ENCODE data around the gene AP1M1.
"Not testable (repeated sequence)": the region's sequence is repeated elsewhere in the genome, so short reads cannot be mapped to it uniquely, and the experiment has no call there.

AP1M1 gene

DNA sequence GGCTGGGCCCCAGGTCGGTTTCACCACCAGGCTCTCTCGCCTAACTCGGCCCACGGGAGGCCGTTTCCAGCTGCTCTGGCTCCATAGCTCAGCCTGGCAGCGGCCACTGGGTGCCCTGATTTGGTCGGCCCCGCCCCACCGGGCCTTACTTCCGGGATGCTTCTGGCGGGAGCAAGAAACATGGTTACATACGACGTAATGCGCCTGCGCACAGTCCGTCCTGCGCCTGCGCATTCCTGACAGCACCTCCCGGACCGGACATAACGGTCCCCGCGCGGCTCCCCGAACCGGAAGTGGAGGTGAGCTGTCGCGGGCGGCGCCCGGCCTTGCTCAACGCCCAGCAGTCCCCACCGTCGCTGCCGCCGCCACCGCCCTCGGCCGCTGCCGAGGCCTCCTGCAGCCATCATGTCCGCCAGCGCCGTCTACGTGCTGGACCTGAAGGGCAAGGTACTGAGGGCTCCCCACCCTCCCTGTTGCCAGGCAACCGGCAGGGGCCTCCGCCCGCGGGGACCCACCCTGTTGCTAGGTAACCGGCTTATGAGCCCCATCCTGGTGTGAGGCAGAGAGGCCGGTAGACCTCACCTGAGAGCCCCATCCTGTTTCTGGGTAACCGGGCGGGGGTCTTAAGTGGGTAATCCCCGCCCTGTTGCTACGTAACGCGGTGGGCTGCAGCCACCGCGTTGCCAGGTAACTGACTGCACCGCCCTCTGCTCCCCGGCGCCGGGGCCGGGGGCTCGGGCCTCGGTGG, at the start of gene AP1M1:
AP1M1 (plus strand) TSS at position 290 of the 748 bp plus-strand sequence; CDS start at position 406, 116 bp downstream.
- DNase-seq: peak; percentile 86

DNA sequence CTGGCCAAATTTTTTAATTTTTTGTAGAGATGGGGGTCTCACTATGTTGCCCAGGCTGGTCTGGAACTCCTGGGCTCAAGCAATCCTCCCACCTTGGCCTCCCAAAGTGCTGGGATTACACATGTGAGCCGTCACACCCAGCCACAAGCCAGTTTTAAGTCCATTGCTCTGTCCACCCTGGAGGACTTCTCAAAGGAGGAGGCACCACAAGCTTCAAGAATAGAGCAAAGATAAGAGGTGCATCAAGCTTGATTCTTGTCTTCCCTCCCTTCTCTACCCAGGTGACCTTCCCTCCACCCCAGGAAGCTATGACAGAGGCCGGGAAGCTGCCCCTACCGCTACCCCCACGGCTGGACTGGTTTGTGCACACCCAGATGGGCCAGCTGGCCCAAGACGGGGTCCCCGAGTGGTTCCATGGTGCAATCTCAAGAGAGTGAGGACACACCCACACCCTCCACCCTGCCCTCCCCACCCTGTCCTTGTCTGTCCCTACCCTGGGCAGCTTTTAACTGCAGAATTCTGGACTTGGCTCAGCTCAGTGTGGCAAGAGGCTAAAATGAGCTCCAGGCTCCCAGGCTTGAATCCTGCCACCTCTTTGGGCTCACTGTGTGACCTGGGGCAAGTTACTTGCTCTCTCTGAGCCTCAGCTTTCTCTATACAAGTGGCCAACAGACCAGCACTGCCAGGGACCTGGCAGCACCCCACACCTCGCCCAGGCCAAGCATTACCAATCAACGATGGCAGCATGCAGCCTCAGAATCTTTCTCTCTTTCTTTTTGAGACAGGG, 49.1 kb upstream of the AP1M1 start:
- DNase-seq: no peak

DNA sequence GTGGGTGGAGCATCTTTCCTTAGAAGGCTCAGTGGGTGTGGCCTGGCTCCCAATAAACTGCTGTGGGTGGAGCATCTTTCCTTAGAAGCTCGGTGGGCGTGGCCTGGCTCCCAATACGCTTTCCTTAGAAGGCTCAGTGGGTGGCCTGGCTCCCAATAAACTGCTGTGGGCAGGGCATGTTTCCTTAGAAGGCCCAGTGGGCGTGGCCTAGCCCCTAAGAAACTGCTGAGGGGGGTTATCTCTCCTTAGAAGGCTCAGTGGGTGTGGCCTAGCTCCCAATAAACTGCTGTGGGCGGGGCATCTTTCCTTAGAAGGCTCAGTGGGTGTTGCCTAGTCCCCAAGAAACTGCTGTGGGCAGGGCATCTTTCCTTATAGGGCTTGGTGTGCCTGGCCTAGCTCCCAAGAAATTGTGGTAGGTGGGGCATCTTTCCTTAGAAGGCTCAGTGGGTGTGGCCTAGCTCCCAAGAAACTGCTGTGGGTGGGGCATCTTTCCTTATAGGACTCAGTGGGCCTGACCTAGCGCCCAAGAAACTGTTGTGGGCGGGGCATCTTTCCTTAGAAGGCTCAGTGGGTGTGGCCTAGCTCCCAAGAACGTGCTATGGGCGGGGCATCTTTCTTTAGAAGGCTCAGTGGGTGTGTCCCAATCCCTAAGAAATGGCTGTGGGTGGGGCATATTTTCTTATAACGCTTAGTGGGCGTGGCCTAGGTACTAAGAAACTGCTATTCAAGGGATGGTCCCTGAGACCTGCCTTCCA, 44.0 kb upstream of the AP1M1 start:
- DNase-seq: no peak

DNA sequence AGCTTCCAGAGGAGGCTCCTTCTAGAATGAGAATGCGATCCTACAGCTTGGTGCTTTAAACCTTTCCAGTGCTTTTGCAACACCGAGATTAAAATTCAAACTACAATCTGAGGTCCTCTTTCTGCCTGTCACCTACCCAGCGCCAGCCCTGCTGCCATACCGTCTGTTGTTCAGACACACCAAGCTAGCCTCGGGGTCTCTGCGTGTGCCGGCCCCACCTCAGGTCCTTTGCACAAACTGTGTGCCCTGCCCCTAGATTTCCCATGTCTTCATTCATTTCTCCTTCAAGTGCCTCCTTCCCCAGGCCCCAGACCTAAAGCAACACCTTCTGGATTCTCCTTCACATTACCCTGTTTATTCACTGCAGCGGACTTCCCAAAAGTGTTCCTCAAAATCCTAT, 43.2 kb upstream of the AP1M1 start:
- DNase-seq: no peak

DNA sequence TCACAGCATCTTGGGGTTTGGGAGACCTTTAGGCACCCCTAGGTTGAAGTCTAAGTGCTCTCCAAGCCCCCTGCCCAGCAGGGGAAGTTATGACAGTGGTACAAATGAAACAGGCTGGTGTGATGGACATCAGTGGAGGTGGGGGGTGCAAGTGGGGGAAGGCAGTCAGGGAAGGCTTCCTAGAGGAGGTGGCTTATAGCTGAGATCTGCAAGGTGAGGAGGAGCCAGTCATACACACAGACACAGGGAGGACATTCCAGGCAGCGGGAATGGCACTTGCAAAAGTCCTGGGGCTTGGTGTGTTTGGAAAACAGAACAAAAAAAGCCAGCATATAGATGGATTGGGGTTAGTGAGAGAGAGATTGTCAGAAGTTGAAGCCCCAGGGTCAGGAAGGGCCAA, 42.6 kb upstream of the AP1M1 start:
- no peak for DNase-seq

DNA sequence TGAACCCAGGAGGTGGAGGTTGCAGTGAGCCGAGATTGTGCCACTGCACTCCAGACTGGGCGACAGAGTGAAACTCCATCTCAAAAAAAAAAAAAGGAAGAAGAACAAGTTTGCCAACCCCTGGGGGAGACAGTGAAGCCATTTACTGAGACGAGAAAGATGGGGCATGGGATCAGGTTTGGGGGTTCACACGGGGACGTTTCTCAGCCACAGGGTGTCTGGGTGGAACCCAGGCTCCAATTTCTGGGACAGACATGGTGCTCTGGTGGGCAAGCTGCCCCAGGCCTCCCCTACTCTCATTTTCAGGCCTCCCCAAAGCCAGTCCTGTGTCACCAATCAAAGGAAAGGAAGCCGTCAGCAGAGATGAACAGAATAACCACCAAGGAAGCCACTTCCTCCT, 40.8 kb upstream of the AP1M1 start:
- no peak for DNase-seq

DNA sequence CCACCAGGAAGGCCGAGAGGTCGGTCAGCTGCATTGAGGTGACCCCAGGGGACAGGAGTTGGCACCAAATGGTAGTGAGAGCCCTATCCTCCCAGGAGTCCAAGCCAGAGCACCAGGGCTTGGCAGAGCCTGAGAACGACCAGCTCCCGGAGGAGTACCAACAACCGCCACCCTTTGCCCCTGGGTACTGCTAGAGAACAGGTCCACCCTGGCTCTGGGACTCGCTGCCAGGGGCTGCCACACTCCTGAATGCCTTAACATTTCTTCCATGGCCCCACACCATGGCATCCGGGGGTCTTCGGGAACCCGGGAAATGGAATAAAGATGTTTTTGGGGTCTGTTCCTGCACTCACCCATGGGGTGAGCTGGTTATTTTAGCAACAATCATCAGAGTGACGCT, 40.1 kb upstream of the AP1M1 start:
- DNase-seq: no peak

DNA sequence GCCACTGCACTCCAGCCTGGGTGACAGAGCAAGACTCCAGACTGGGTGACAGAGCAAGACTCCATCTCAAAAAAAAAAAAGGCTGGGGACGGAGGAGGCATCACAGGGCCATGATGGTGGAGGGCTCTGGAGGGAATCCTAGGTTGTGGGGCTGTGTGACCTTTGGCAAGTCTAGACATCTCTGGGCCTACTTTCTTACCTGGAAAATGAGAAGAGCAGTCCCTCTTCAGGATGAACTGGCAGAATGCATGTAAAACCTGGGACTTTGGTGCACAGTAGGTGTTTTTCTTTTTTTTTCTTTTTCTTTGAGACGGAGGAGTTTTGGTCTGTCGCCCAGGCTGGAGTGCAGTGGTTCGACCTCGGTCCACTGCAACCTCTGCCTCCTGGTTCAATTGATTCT, 38.1 kb upstream of the AP1M1 start:
- no peak for DNase-seq

DNA sequence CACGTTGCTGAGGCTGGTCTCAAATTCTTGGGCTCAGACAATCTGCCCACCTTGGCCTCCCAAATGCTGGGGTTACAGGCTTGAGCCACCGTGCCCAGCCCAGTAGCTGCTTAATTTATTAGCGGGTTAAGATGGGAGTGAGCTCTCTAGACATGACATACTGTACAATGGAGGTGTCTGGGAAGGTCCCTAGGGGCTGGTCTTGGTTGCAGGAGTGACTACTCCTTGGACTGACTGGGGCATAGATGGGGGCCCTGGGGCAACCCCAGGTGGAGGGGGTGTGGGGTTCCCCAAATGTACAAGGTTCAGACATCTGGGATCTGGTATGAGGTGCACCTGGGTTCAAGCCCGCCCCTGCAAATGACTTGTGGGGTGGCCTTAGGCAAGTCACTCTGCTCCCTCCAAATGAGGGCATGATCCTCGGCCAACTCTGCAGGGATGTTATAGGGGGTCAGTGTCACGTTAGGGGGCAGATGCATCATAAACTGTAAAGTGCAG, 37.2 kb upstream of the AP1M1 start:
- DNase-seq: no peak

DNA sequence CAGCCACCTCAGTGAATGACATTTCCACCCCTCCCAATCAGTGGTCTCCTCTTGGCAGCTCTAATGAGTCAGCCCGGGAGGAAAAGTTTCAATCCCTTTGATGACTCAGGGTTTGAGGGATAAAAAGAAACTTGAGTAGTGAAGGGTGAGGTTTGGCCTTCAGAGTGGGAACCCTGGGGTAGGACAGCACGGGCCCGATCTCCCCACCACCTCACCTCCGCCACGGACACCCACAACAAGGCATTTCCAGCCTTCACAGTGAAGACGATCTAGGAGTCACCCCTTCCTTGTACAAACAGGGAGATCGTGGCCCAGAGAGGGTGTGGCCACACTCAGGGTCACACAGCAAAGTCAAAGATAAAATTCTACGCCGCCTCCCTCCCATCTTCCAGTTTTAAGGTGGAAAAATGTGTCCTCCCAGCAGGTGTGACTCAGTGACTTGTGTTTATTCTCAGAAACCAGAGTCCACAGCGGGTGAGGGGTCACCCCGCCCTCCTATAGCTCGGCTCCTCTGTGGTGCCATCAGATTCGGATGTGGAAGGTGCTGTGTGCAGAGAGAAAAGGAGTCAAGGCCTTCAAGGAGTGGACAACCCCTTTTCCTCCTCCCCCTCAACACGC, 36.7 kb upstream of the AP1M1 start:
- DNase-seq: no peak

DNA sequence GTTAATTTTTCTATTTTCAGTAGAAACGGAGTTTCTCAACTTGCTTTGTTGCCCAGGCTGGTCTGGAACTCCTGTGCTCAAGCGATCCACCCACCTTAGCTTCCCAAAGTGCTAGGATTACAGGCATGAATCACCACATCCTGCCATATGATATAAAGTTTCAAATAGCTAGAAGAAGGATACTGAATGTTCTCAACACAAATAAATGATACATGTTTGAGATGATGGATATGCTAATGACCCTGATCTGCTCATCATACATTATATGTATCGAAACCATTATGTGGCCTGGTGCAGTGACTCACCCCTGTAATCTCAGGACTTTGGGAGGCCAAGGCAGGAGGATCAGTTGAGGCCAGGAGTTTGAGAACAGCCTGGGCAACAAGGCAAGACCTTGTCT, 35.9 kb upstream of the AP1M1 start:
- DNase-seq: no peak

DNA sequence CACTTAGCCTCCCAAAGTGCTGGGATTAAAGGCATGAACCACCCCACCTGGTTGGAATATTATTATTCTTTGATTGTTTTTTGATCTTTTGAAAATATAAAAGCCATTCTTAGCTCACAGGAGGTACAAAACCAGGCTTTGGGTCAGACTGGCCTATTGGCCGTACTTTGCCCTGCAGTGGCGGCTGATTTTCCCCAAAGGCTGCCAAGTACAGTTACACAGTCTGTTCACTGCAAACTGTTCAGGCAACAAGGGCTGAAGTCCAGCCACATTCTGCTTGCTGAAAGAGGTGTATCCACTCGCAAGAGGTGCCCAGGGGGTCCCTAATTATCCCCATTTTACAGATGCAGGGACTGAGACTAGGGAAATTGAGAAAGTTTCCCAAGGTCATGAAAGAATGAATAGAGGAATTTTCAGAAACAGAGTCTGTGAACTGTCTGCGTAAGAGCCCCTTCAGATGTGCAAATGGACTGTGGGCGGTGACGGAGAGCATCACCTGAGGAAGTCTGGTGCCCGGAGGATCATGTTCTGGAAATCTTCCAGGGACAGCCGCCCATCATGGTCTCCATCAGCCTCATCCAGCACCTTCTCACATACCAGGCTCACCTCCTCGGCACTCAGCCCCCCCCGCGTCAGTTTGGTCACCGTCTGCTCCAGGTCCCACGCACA, 33.4 kb upstream of the AP1M1 start:
- no peak for DNase-seq

DNA sequence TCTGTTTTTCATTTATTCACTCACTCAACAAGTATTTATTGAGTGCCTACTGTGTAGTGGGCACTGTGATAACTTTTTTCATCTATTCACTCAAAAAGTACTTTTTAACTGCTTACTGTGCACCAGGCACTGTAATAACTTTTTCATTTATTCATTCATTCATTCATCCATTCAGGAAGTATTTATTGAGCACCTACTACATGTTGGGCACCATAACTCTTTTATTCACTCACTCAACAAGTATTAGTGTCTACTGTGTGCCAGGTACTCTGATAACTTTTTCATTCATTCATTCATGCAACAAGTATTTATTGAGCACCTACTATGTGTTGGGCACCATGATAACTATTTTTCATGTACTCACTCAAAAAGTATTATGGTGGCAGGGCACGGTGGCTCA, 31.3 kb upstream of the AP1M1 start:
- no peak for DNase-seq

DNA sequence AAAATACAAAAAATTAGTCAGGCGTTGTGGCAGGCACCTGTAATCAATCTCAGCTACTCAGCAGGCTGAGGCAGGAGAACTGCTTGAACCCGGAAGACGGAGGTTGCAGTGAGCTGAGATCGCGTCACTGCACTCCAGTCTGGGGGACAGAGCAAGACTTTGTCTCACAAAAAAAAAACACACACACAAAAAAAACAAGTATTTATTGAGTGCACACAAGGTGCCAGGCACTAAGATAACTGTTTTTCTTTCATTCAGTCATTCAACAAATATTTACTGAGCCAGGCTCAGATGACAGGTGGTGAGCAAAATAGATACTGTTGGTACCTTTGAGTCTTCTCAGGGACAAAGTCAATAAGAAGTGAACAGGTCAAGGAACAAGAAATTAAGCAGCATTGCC, 30.7 kb upstream of the AP1M1 start:
- DNase-seq: no peak

DNA sequence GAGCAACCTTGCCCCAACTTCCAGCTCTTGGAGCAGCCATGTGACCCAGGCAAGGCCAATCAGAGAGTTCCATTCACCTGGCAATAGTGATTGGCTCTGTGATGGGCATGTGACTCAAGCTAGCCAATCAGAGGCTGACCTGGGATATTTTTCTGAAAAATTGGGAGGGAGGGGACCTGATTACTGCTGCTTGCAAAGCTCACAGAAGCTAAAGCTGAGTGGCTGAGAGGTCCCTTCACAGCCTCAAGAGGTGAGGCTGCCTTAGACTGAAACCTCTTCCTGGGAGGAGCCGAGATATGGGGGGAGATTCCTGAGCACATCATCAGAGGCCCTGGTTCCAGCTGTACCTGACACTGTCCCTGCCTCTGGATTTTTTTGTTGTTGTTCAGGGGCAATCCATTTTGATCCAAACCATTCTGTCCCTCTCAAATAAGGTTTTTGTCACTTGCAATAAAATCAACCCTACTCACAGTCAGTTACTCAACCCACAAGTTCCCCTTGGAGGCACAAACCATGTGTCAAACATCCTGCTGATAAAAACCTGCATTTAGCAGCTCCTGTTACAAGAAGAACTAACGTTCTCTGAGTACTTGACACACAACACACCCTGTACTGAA, 29.1 kb upstream of the AP1M1 start:
- DNase-seq: no peak

DNA sequence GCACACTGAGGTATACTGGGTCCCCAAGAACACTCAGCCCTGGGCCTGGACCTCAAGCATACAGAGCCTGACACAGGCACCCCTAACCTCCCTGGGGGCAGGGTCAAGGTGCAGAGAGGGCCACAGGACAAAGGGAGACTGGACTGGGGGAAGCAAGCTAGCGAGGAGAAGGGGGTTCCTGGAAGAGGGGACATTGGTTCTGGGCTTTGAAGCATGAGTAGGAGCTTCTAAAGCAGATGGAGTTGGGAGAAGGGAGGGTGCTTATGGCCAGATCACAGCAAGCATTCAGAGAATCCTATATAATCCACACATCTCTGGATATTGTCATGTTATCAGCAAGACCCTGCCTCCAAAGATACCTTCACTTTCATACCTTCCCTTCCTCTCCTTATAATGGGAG, 27.6 kb upstream of the AP1M1 start:
- no peak for DNase-seq

DNA sequence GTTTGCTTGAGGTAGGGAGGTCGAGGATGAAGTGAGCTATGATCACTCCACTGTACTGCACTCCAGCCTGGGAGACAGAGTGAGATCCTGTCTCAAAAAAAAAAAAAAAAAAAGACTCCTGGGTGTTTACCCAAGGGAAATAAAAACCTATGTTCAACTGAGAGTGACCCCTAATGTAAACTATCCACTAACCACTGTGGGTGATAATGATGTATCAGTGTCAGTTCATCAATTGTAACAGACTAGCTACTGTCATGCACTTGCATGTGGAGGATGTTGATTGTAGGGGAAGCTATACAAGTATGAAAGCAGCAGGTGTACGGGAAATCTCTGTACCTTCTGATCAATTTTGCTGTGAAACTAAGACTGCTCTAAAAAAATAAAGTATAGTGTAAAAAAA, 21.8 kb upstream of the AP1M1 start:
- no peak for DNase-seq

DNA sequence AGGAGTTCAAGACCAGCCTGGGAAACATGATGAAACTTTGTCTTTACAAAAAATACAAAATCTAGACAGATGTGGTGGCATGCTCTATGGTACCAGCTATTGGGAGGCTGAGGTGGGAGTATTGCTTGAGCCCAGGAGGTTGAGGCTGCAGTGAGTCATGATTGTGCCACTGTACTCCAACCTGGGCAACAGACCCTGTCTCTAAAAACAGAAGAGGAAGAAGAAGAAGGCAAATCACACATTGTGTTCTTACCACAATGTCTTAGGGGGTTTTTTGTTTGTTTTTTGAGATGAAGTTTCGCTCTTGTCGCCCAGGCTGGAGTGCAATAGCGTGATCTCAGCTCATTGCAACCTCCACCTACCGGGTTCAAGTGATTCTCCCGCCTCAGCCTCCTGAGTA, 18.8 kb upstream of the AP1M1 start:
- not testable (repeated sequence) for DNase-seq

DNA sequence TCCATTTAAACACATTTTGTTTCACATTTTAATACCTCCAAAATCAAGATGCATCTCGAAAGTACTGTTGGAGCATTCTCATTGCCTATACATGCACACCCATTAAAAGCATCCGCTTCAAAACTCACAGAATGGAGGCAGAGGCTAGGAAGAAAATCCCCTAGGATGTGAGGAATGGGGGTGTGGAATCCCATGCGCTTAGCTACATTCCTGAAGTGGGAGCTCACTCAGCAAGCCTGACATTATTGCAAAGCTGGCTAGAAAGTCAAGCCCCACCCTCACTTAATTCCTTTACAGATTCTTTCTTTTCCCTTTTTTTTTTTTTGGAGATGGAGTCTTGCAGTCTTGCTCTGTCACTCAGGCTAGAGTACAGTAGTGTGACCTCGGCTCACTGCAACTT, 17.1 kb upstream of the AP1M1 start:
- no peak for DNase-seq

DNA sequence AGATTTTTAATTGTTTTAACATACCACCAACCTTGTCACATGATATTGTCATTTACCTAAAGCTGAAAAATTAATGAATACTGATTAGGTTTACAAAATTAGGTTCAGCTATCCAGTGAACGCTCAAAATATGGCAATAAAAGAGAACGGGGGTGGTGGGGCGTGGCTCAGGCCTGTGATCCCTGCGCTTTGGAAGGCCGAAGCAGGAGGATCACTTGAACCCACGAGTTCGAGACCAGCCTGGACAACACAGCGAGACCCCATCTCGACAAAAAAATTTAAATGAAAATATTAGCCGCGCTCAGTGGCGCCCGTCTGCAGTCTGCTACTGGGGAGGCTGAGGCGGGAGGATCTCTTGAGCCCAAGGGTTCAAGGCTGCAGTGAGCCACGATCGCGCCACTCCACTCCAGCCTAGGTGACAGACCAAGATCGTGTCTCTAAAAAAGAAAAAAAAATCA, 13.0 kb upstream of the AP1M1 start:
- DNase-seq: no peak

DNA sequence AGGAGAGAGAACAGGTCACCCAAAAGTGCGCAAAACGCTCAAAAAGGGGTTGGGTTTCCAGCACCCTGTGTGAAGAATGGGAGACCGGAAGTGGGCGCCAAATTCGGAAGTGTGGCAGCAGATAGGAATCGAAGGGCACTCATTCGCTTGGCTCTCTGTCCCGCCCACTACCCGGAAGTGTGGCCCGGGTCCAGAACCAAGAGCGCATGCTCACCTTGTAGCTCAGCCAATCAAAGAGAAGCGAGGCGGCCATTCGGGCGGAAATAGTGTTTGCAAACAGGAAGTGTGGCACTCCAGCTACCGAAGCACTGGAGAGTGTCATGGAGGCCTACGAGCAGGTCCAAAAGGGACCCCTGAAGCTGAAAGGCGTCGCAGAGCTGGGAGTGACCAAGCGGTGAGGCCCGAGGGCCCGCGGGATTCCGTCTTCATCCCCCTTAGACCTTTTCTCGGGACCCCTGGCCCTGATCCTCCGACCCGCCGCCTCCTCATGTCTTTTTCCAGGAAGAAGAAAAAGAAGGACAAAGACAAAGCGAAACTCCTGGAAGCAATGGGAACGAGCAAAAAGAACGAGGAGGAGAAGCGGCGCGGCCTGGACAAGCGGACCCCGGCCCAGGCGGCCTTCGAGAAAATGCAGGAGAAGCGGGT, 12.5 kb upstream of the AP1M1 start, which contains the start of gene FAM32A:
FAM32A (plus strand) TSS at position 288 of the 645 bp plus-strand sequence; CDS start at position 321, 33 bp downstream.
- peak; percentile 95 for DNase-seq

Measured in NCI-H1694 treated with DMSO at 0.1 percent for 48 hours (cell line).